H9 (cell line): ENCODE data around the gene NR0B2. TPM values are rescaled to one million over a fixed set of nuclear protein-coding genes. Genes with fewer than 3 reads are reported as not detected.

Experiments used
- DNase-seq: peaks from one replicate; pipeline ENCODE4 v3.0.0-alpha.2; 2017
- H2AFZ ChIP-seq: one replicate; pipeline ENCODE4 v1.6.1; 2013; ENCODE audit warnings: mild to moderate bottlenecking, low read length, control low read depth, moderate library complexity
- H2AK5ac ChIP-seq: 2 replicates; pipeline ENCODE4 v1.6.1; 2013; ENCODE audit warnings: low read length, control low read depth, mixed read lengths; ENCODE audit not compliant: insufficient read length
- H2BK120ac ChIP-seq: one replicate; pipeline ENCODE4 v1.6.1; 2013; ENCODE audit warnings: low read depth, mild to moderate bottlenecking, low read length, control low read depth, inconsistent platforms; ENCODE audit not compliant: poor library complexity, severe bottlenecking
- H2BK12ac ChIP-seq: 2 replicates; pipeline ENCODE4 v1.6.1; 2013; ENCODE audit warnings: low read length, control low read depth, mixed read lengths, low read depth; ENCODE audit not compliant: insufficient read length
- H2BK15ac ChIP-seq: 2 replicates; pipeline ENCODE4 v1.6.1; 2013; ENCODE audit warnings: low read depth, low read length, control low read depth
- H2BK20ac ChIP-seq: one replicate; pipeline ENCODE4 v1.6.1; 2013; ENCODE audit warnings: low read depth, mild to moderate bottlenecking, low read length, control low read depth, inconsistent platforms; ENCODE audit not compliant: poor library complexity, severe bottlenecking
- H2BK5ac ChIP-seq: 2 replicates; pipeline ENCODE4 v1.6.1; 2013; ENCODE audit warnings: low read length, control low read depth, mixed read lengths; ENCODE audit not compliant: insufficient read length
- H3K14ac ChIP-seq: 2 replicates; pipeline ENCODE4 v1.6.1; 2013; ENCODE audit warnings: low read length, control low read depth; ENCODE audit not compliant: insufficient read depth
- H3K18ac ChIP-seq: 2 replicates; pipeline ENCODE4 v1.6.1; 2013; ENCODE audit warnings: low read depth, mild to moderate bottlenecking, mixed read lengths, low read length, control low read depth; ENCODE audit not compliant: insufficient read length
- H3K23ac ChIP-seq: 2 replicates; pipeline ENCODE4 v1.6.1; 2013; ENCODE audit warnings: low read length, control low read depth, mixed read lengths, low read depth; ENCODE audit not compliant: insufficient read length
- H3K23me2 ChIP-seq: 2 replicates; pipeline ENCODE4 v1.6.1; 2013; ENCODE audit warnings: low read depth, mild to moderate bottlenecking, mixed read lengths, low read length, control low read depth; ENCODE audit not compliant: insufficient read length, poor library complexity, severe bottlenecking
- H3K27ac ChIP-seq: 2 replicates; pipeline ENCODE4 v1.5.1; 2013; ENCODE audit warnings: low read length, control low read depth, mixed read lengths, low read depth; ENCODE audit not compliant: insufficient read length
- H3K27me3 ChIP-seq: 2 replicates; pipeline ENCODE4 v1.6.1; 2013; ENCODE audit warnings: low read length, control low read depth, inconsistent platforms; ENCODE audit not compliant: insufficient read depth
- H3K4ac ChIP-seq: 2 replicates; pipeline ENCODE4 v1.6.1; 2013; ENCODE audit warnings: low read depth, mild to moderate bottlenecking, control low read depth, inconsistent platforms, low read length, moderate library complexity
- H3K4me1 ChIP-seq: 2 replicates; pipeline ENCODE4 v1.6.1; 2013; ENCODE audit warnings: low read length, control low read depth, inconsistent platforms; ENCODE audit not compliant: insufficient read depth
- H3K4me2 ChIP-seq: 2 replicates; pipeline ENCODE4 v1.6.1; 2013; ENCODE audit warnings: low read length, control low read depth, mixed read lengths; ENCODE audit not compliant: insufficient read length, insufficient read depth
- H3K56ac ChIP-seq: 2 replicates; pipeline ENCODE4 v1.6.1; 2013; ENCODE audit warnings: low read depth, mild to moderate bottlenecking, mixed read lengths, low read length, control low read depth; ENCODE audit not compliant: insufficient read length
- H3K79me1 ChIP-seq: 2 replicates; pipeline ENCODE4 v1.6.1; 2013; ENCODE audit warnings: low read depth, mild to moderate bottlenecking, moderate library complexity, low read length, control low read depth, inconsistent platforms; ENCODE audit not compliant: insufficient read depth, poor library complexity, severe bottlenecking
- H3K79me2 ChIP-seq: 2 replicates; pipeline ENCODE4 v1.6.1; 2013; ENCODE audit warnings: low read length, control low read depth, inconsistent platforms; ENCODE audit not compliant: insufficient read depth
- H3K9ac ChIP-seq: 2 replicates; pipeline ENCODE4 v1.6.1; 2013; ENCODE audit warnings: low read length, control low read depth, mixed read lengths; ENCODE audit not compliant: insufficient read length; ENCODE audit errors: extremely low read depth
- H3K9me3 ChIP-seq: one replicate; pipeline ENCODE4 v1.6.1; 2013; ENCODE audit warnings: low read depth, low read length, inconsistent platforms; ENCODE audit not compliant: control insufficient read depth
- H3T11ph ChIP-seq: one replicate; pipeline ENCODE4 v1.6.1; 2013; ENCODE audit warnings: mild to moderate bottlenecking, low read length, control low read depth, inconsistent platforms
- H4K20me1 ChIP-seq: one replicate; pipeline ENCODE4 v1.6.1; 2013; ENCODE audit not compliant: control insufficient read depth, insufficient read length, insufficient read depth
- H4K5ac ChIP-seq: 2 replicates; pipeline ENCODE4 v1.6.1; 2013; ENCODE audit warnings: low read depth, mild to moderate bottlenecking, mixed read lengths, low read length, control low read depth; ENCODE audit not compliant: insufficient read length
- H4K8ac ChIP-seq: replicated peaks from 2 replicates; pipeline ENCODE4 v1.6.1; 2013; ENCODE audit warnings: low read length, control low read depth, mixed read lengths, low read depth; ENCODE audit not compliant: insufficient read length
- H4K91ac ChIP-seq: 2 replicates; pipeline ENCODE4 v1.6.1; 2013; ENCODE audit warnings: low read depth, mild to moderate bottlenecking, moderate library complexity, mixed read lengths, low read length, control low read depth; ENCODE audit not compliant: insufficient read length
- H3K27ac Mint-ChIP-seq, 3 experiments: 2 replicates in 2 of 3; 3 replicates in 1 of 3; pipeline ENCODE4 v1.8.0; 2020 to 2021; ENCODE audit warnings: mixed read lengths in 3 of 3, mild to moderate bottlenecking in 1 of 3, moderate library complexity in 1 of 3
- H3K27me3 Mint-ChIP-seq: 2 replicates; pipeline ENCODE4 v1.8.0; 2021; ENCODE audit warnings: low read depth, mild to moderate bottlenecking, moderate library complexity, mixed read lengths
- H3K36me3 Mint-ChIP-seq, 3 experiments: 2 replicates in 2 of 3; 3 replicates in 1 of 3; pipeline ENCODE4 v1.8.0; 2020 to 2021; ENCODE audit warnings: low read depth in 3 of 3, mixed read lengths in 3 of 3; ENCODE audit not compliant: insufficient read depth in 1 of 3
- H3K4me1 Mint-ChIP-seq, 2 experiments: 2 replicates each; pipeline ENCODE4 v1.8.0; 2020; ENCODE audit warnings: mixed read lengths in 2 of 2
- H3K4me3 Mint-ChIP-seq, 2 experiments: 2 replicates in 1 of 2; 3 replicates in 1 of 2; pipeline ENCODE4 v1.8.0; 2020 to 2021; ENCODE audit warnings: mild to moderate bottlenecking in 2 of 2, mixed read lengths in 2 of 2, moderate library complexity in 1 of 2
- H3K9me3 Mint-ChIP-seq, 2 experiments: 2 replicates in 1 of 2; 3 replicates in 1 of 2; pipeline ENCODE4 v1.8.0; 2020; ENCODE audit warnings: mild to moderate bottlenecking in 2 of 2, mixed read lengths in 2 of 2, moderate library complexity in 1 of 2
- CTCF ChIP-seq: fragments of 200-600 bp; sonication (generic); conservative IDR thresholded peaks from 3 replicates; pipeline ENCODE4 v1.8.0; 2021; ENCODE audit warnings: antibody characterized with exemption, mild to moderate bottlenecking
- WGBS: extraction: QIAGEN DNeasy Blood & Tissue Kit; methylation state at CpG from one replicate; pipeline ENCODE4 v1.1.7; 2013; ENCODE audit warnings: missing lambda C conversion rate, low lambda C conversion rate, mixed read lengths; ENCODE audit not compliant: insufficient read length; ENCODE audit errors: extremely low coverage; 5-methylcytosine and 5-hydroxymethylcytosine counted together
- total RNA-seq: library from RNA; stranded (reverse); gene quantifications from 2 replicates; pipeline ENCODE4 v1.2.1, GENCODE V29; 2021

The NR0B2 gene
- total RNA-seq, 1 experiment from 2014 or later, result not detected

GRCh38 chr1:26912147-26912490 is 1.7 kb downstream of the NR0B2 start:
- no peak overlapping the region for H4K91ac ChIP-seq
- no peak overlapping the region for H3K4ac ChIP-seq
- no peak overlapping the region for H3K27ac ChIP-seq
- no peaks in the 10 kb centered on the region for H4K20me1 ChIP-seq
- H3K23ac ChIP-seq, result no peak overlapping the region
- no peak overlapping the region for H2BK120ac ChIP-seq
- no peaks in the 10 kb centered on the region for H3K4me1 ChIP-seq
- H3K9me3 ChIP-seq, result no peaks in the 10 kb centered on the region
- H2AK5ac ChIP-seq, result no peak overlapping the region
- H3K27ac Mint-ChIP-seq, result no peak overlapping the region
- H2BK15ac ChIP-seq, result no peak overlapping the region
- H3K23me2 ChIP-seq, result peaks cover 3% of the 10 kb centered on the region
- H3K36me3 Mint-ChIP-seq, result no peaks in the 10 kb centered on the region
- no CpG with 5 or more reads among the region's 2 CpGs for WGBS
- no peak overlapping the region for H3K9ac ChIP-seq
- H3K56ac ChIP-seq, result no peak overlapping the region
- DNase-seq, result no peak
- no peak overlapping the region for H2BK20ac ChIP-seq
- H3T11ph ChIP-seq, result no peak overlapping the region
- no peaks in the 10 kb centered on the region for H3K9me3 Mint-ChIP-seq
- no peak overlapping the region for H3K4me2 ChIP-seq
- no peak overlapping the region for H3K14ac ChIP-seq
- no peak overlapping the region for H3K4me3 Mint-ChIP-seq
- H3K79me1 ChIP-seq, result no peaks in the 10 kb centered on the region
- no peak for TF ChIP-seq CTCF
- no peak overlapping the region for H2BK5ac ChIP-seq
- H2AFZ ChIP-seq, result no peak overlapping the region
- no peak overlapping the region for H4K8ac ChIP-seq
- H3K27me3 ChIP-seq, result no peaks in the 10 kb centered on the region
- H4K5ac ChIP-seq, result no peak overlapping the region
- H3K18ac ChIP-seq, result no peak overlapping the region
- H2BK12ac ChIP-seq, result no peak overlapping the region
- H3K4me1 Mint-ChIP-seq, result no peaks in the 10 kb centered on the region
- no peaks in the 10 kb centered on the region for H3K79me2 ChIP-seq
- peaks cover 10% of the 10 kb centered on the region for H3K27me3 Mint-ChIP-seq
